ENCODE results near the gene EIF4G3. TPM values are rescaled to one million over a fixed set of nuclear protein-coding genes. Genes with fewer than 3 reads are reported as not detected.

Gene EIF4G3
- total RNA-seq, 2 donors from 2014 or later, result 33.4 to 38.5 TPM

DNA sequence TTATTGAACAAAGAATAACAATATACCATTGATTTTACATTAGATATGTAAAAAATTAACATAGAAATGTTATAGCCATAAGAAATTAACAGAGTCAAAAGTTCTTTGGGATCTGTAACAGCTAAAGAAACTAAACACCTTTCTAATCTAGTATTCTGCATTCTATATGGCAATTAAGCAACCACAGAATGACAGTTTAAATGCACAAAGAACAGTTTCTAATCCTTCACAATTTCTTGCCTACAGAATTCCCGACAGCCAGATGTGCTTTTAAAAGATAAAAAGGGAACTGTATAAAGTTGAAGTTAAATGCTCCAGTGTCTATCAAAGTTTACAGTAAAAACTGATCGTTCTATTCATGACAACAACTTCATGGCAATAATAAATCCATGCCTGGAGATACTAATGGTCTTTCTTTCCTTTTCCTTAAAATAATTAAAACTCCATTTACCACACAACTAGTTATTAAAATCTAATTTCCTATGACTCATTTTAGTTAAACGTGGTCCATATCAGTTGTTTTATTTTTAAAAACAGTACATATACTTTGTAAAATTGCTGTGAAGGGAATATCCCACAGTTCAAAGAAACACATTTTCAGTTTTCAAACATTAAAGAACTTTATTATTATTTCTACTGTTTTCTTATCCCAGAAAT lies 110.2 kb downstream of the EIF4G3 start:
- no peaks in the 10 kb centered on the region for H3K4me1 ChIP-seq
- DNase-seq (ENCODE audit: low spot score), result no peak
- no peaks in the 10 kb centered on the region for H3K9me3 ChIP-seq
- H3K27ac ChIP-seq, result no peak overlapping the region
- no peaks in the 10 kb centered on the region for H3K36me3 ChIP-seq
- H3K4me3 ChIP-seq, result no peak overlapping the region
- TF ChIP-seq, protein P1, sequence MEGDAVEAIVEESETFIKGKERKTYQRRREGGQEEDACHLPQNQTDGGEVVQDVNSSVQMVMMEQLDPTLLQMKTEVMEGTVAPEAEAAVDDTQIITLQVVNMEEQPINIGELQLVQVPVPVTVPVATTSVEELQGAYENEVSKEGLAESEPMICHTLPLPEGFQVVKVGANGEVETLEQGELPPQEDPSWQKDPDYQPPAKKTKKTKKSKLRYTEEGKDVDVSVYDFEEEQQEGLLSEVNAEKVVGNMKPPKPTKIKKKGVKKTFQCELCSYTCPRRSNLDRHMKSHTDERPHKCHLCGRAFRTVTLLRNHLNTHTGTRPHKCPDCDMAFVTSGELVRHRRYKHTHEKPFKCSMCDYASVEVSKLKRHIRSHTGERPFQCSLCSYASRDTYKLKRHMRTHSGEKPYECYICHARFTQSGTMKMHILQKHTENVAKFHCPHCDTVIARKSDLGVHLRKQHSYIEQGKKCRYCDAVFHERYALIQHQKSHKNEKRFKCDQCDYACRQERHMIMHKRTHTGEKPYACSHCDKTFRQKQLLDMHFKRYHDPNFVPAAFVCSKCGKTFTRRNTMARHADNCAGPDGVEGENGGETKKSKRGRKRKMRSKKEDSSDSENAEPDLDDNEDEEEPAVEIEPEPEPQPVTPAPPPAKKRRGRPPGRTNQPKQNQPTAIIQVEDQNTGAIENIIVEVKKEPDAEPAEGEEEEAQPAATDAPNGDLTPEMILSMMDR (IDR thresholded peaks at IDR 0.05), result no peak
- no peaks in the 10 kb centered on the region for H3K27me3 ChIP-seq

DNA sequence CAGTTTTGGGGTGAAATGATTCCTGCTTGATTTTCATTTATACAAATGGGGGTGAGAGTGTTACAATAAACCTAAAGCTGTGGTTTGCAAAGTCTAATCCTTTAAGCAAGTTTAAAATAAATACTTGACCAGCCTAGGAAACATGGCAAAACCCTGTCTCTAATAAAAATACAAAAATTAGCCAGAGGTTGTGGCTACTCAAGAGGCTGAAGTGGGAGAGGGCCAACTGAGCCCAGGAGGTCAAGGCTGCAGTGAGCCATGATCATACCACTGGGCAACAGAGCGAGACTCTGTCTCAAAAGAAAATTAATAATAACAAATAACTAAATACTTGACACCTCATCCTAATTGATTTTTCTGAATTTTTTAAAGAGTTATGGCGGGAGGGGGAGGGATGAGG lies 110.8 kb downstream of the EIF4G3 start:
- H3K9me3 ChIP-seq, result no peaks in the 10 kb centered on the region
- H3K36me3 ChIP-seq, result no peaks in the 10 kb centered on the region
- no peak overlapping the region for H3K27ac ChIP-seq
- H3K27me3 ChIP-seq, result no peaks in the 10 kb centered on the region
- TF ChIP-seq, protein P1 (IDR thresholded peaks at IDR 0.05), result no peak
- no peak for DNase-seq (ENCODE audit: low spot score)
- H3K4me3 ChIP-seq, result no peak overlapping the region
- H3K4me1 ChIP-seq, result no peaks in the 10 kb centered on the region

DNA sequence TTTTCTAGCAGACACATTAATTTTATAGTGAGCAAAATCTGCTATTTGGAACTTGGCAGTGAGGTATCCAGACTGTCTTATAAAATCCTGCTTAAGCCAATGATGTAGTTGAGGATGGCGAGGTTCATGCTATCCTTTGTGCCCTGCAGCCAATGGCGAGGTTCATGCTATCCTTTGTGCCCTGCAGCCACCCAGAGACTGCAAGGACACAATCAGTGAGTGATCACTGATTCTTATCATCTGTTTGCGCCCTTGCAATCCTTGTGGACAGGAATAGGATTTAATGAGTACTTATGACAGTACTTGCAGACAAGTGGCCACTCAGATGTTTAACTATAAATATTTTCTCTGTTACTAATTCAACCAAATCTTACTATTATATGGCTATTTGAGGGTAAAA lies 112.6 kb downstream of the EIF4G3 start:
- DNase-seq (ENCODE audit: low spot score), result no peak
- Histone ChIP-seq H3K36me3 (no peaks in the 10 kb centered on the region), H3K9me3 (no peaks in the 10 kb centered on the region), H3K4me1 (no peaks in the 10 kb centered on the region), H3K4me3 (no peak overlapping the region), H3K27ac (no peak overlapping the region), H3K27me3 (no peaks in the 10 kb centered on the region)
- TF ChIP-seq, protein P1 (IDR thresholded peaks at IDR 0.05), result no peak

DNA sequence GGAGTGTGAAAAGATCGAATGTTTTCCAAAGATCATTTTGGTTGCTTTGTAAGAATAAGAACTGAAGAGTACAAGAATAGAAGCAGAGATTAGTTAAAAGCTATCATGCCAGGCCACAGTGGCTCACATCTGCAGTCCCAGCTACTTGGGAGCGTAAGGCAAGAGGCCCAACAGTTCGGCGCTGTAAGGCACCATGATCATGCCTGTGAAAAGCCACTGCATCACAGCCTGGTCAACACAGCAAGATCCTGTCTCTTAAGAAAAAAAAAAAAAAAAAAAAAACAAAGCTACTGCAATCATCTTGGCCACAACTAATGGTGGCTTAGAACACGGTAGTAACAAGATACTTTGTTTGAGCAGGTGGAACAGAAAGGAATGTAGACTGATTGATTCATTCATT lies 116.2 kb downstream of the EIF4G3 start:
- TF ChIP-seq, protein P1 (IDR thresholded peaks at IDR 0.05), result no peak

DNA sequence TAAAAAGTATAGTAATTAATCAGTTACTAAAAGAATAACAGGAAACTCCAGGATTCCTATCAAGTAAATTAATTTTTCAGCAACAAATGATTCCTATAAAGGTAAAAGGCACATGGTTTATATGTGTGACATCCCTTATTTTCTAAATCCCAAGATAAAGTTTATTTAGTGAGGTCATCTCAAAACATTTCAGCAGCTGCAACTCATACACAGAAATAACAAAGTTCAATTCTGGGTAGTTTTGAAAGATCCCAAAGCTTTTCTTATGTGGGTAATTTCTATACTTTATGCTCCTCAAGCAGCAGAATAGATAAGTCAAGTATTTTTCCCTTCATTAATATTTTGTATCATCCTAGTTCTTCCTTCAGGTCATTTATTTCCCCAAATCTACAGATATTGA lies 117.7 kb downstream of the EIF4G3 start:
- Histone ChIP-seq H3K4me1 (no peaks in the 10 kb centered on the region), H3K27ac (no peak overlapping the region), H3K9me3 (no peaks in the 10 kb centered on the region), H3K27me3 (no peaks in the 10 kb centered on the region), H3K36me3 (no peaks in the 10 kb centered on the region), H3K4me3 (no peak overlapping the region)
- DNase-seq (ENCODE audit: low spot score), result no peak
- TF ChIP-seq, protein P1 (IDR thresholded peaks at IDR 0.05), result no peak

More for the DNA sequence above, 116.2 kb downstream of the EIF4G3 start:
- no peak overlapping the region for H3K4me3 ChIP-seq
- no peaks in the 10 kb centered on the region for H3K36me3 ChIP-seq
- no peak for DNase-seq (ENCODE audit: low spot score)
- H3K27me3 ChIP-seq, result no peaks in the 10 kb centered on the region
- no peaks in the 10 kb centered on the region for H3K9me3 ChIP-seq
- H3K4me1 ChIP-seq, result no peaks in the 10 kb centered on the region
- no peak overlapping the region for H3K27ac ChIP-seq

Measured in right atrium auricular region (tissue), 2 donors.